KOPT-K1 (cell line): ENCODE results near the gene FXR2.
A peak's percentile ranks its signal among the peaks of the same experiment; 100 is the strongest.
"Not testable (repeated sequence)": the region's sequence is repeated elsewhere in the genome, so short reads cannot be mapped to it uniquely, and the experiment has no call there.

ENCODE experiments used
- H3K27ac ChIP-seq: fragments of 200-600 bp; sonication (generic); 2 replicates; pipeline ENCODE4 v1.5.1; 2016; ENCODE audit warnings: antibody characterized with exemption, mild to moderate bottlenecking, low read depth, low read length; ENCODE audit not compliant: poor library complexity, severe bottlenecking
- H3K36me3 ChIP-seq: fragments of 200-600 bp; sonication (generic); 2 replicates; pipeline ENCODE4 v1.5.1; 2017; ENCODE audit warnings: antibody characterized with exemption, mild to moderate bottlenecking, low read length, moderate library complexity; ENCODE audit not compliant: insufficient read depth
- H3K9me3 ChIP-seq: fragments of 200-600 bp; sonication (generic); 2 replicates; pipeline ENCODE4 v1.5.1; 2017; ENCODE audit warnings: antibody characterized with exemption, low read length, mild to moderate bottlenecking; ENCODE audit not compliant: insufficient read depth, poor library complexity, severe bottlenecking

The FXR2 gene

GRCh38 chr17:7613769-7614424 lies 800 bp downstream of the FXR2 start:
- peak overlapping the region; percentile 73 for H3K27ac ChIP-seq
- peaks cover 25% of the 10 kb centered on the region for H3K36me3 ChIP-seq
- H3K9me3 ChIP-seq: no peaks in the 10 kb centered on the region

- H3K27ac ChIP-seq: no peak overlapping the region
- H3K36me3 ChIP-seq: peaks cover 29% of the 10 kb centered on the region
- H3K9me3 ChIP-seq: no peaks in the 10 kb centered on the region
Measured at GRCh38 chr17:7612294-7612640, 2.4 kb downstream of the FXR2 start.

- Histone ChIP-seq H3K27ac (no peak overlapping the region), H3K9me3 (no peaks in the 10 kb centered on the region), H3K36me3 (peaks cover 29% of the 10 kb centered on the region)
Measured at GRCh38 chr17:7611635-7612293, 2.9 kb downstream of the FXR2 start.

- Histone ChIP-seq H3K27ac (no peak overlapping the region), H3K36me3 (peaks cover 37% of the 10 kb centered on the region), H3K9me3 (no peaks in the 10 kb centered on the region)
Measured at GRCh38 chr17:7610641-7611040, 4.1 kb downstream of the FXR2 start.

GRCh38 chr17:7606280-7606679 lies 8.4 kb downstream of the FXR2 start:
- no peak overlapping the region for H3K27ac ChIP-seq
- no peaks in the 10 kb centered on the region for H3K9me3 ChIP-seq
- peaks cover 68% of the 10 kb centered on the region for H3K36me3 ChIP-seq

- not testable (repeated sequence) for H3K27ac ChIP-seq, H3K9me3 ChIP-seq
- H3K36me3 ChIP-seq: peaks cover 94% of the 10 kb centered on the region
Measured at GRCh38 chr17:7597561-7597960, 17.1 kb downstream of the FXR2 start.

- Histone ChIP-seq H3K36me3 (peaks cover 94% of the 10 kb centered on the region), H3K27ac (no peak overlapping the region), H3K9me3 (no peaks in the 10 kb centered on the region)
Measured at GRCh38 chr17:7593296-7593695, 21.4 kb downstream of the FXR2 start.

- Histone ChIP-seq H3K27ac (no peak overlapping the region), H3K9me3 (no peaks in the 10 kb centered on the region), H3K36me3 (peaks cover 100% of the 10 kb centered on the region)
Measured at GRCh38 chr17:7592422-7593021, 22.2 kb downstream of the FXR2 start.

GRCh38 chr17:7591596-7591995 lies 23.1 kb downstream of the FXR2 start:
- Histone ChIP-seq H3K9me3 (no peaks in the 10 kb centered on the region), H3K27ac (no peak overlapping the region), H3K36me3 (peaks cover 100% of the 10 kb centered on the region)

GRCh38 chr17:7590743-7591142 lies 24.0 kb downstream of the FXR2 start:
- Histone ChIP-seq H3K36me3 (peaks cover 99% of the 10 kb centered on the region), H3K9me3 (no peaks in the 10 kb centered on the region), H3K27ac (no peak overlapping the region)

GRCh38 chr17:7589891-7590691 lies 24.6 kb downstream of the FXR2 start, which contains the start of gene SOX15:
Gene SOX15, minus strand, starts transcription at chr17:7590094. Its CDS starts 418 bp downstream, at chr17:7589676.
- Histone ChIP-seq H3K27ac (no peak within 1 kb of the TSS), H3K36me3 (peaks cover 95% of the 10 kb centered on the region), H3K9me3 (no peaks in the 10 kb centered on the region)

- H3K36me3 ChIP-seq: peaks cover 88% of the 10 kb centered on the region
Measured at GRCh38 chr17:7589204-7589868, 25.4 kb downstream of the FXR2 start.

GRCh38 chr17:7588553-7589203 lies 26.0 kb downstream of the FXR2 start:
- Histone ChIP-seq H3K36me3 (peaks cover 81% of the 10 kb centered on the region), H3K9me3 (no peaks in the 10 kb centered on the region), H3K27ac (no peak overlapping the region)

More at GRCh38 chr17:7589204-7589868, 25.4 kb downstream of the FXR2 start:
- H3K27ac ChIP-seq: no peak overlapping the region
- H3K9me3 ChIP-seq: no peaks in the 10 kb centered on the region

GRCh38 chr17:7587420-7588151 lies 27.1 kb downstream of the FXR2 start:
- Histone ChIP-seq H3K27ac (no peak overlapping the region), H3K36me3 (peaks cover 71% of the 10 kb centered on the region), H3K9me3 (no peaks in the 10 kb centered on the region)
